ENCODE results near the gene MAP3K5. TPM values are rescaled to one million over a fixed set of nuclear protein-coding genes. Genes with fewer than 3 reads are reported as not detected.

MAP3K5 gene
- total and polyA plus RNA-seq, 2 of the 8 experiments (the other 6 are each of a cell fraction or from before 2014, with no cell fraction given): 0.63 to 2.6 TPM

DNA sequence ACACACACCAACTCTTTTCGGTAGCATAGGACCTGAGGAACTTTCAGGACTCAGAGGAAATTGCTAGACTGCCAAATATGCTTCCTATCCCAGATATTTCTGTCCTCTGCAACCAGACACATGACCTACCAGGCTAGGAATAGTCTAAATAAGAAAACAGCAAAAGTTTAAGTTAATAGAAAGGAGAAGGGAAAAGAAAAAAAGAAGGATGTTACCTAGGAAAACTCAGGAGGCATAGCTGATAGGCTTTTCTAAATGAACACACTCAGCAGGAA lies 74.6 kb downstream of the MAP3K5 start:
- H3K27me3 ChIP-seq (replicated peaks in 1 of 4; ENCODE audit: control insufficient read depth in 3 of 4, extremely low read depth in 1 of 4, insufficient read depth in 3 of 4, low read length in 3 of 4): no peaks in the 10 kb centered on the region
- 89% methylated on average over 1 of the region's 1 CpG; no CpG with 5 or more reads in 1 of the 2 experiments for WGBS, 2 experiments (ENCODE audit: extremely low coverage in 1 of 2, insufficient coverage in 1 of 2, insufficient read length in 1 of 2, insufficient replicate concordance in 2 of 2, low coverage in 1 of 2, low lambda C conversion rate in 2 of 2, missing lambda C conversion rate in 1 of 2)
- DNase-seq (ENCODE audit: low read depth in 1 of 2, low spot score in 2 of 2) (no peak), FAIRE-seq (no peak)
- POLR2A ChIA-PET (ENCODE audit: partially characterized antibody): no interaction called here
- TF ChIP-seq SRF (IDR thresholded peaks at IDR 0.05; ENCODE audit: low read depth, low read length): no peak
- TF ChIP-seq SIX5 (IDR thresholded peaks at IDR 0.05; ENCODE audit: low read depth, low read length): no peak
- no peak for TF ChIP-seq SP2 (IDR thresholded peaks at IDR 0.05; ENCODE audit: low read length)
- no peak overlapping the region for H3K4me3 ChIP-seq (ENCODE audit: extremely low read depth in 1 of 4, insufficient read depth in 2 of 4, low read depth in 3 of 4, low read length in 4 of 4)
- H2AFZ ChIP-seq (ENCODE audit: low read length): no peak overlapping the region
- no peak overlapping the region for H3K56ac ChIP-seq (replicated peaks; ENCODE audit: insufficient read length, low read depth, low read length)
- H3K23me2 ChIP-seq (ENCODE audit: low read depth, low read length): no peaks in the 10 kb centered on the region
- no peaks in the 10 kb centered on the region for H3K9me3 ChIP-seq (ENCODE audit: insufficient read depth in 2 of 2, low read depth in 1 of 2, low read length in 1 of 2)
- H3K23ac ChIP-seq (ENCODE audit: insufficient read length): no peak overlapping the region
- H2BK5ac ChIP-seq (ENCODE audit: low read depth, low read length): no peak overlapping the region
- no peaks in the 10 kb centered on the region for H3K36me3 ChIP-seq (ENCODE audit: control insufficient read depth in 2 of 4, insufficient read depth in 4 of 4, low read length in 3 of 4)
- H2BK15ac ChIP-seq (ENCODE audit: low read length): no peak overlapping the region
- H3K79me1 ChIP-seq (ENCODE audit: low read depth, low read length): no peaks in the 10 kb centered on the region
- no peak overlapping the region for H2AK5ac ChIP-seq (ENCODE audit: low read depth, low read length)
- no peak overlapping the region for H4K91ac ChIP-seq (replicated peaks; ENCODE audit: insufficient read length, low read length)
- CTCF ChIA-PET (ENCODE audit: partially characterized antibody): interaction anchor here (2.1 kb wide), 1 partner anchor 73 kb away, joined by 7 read pairs; no protein-coding TSS in a partner anchor
- no peak overlapping the region for H2BK120ac ChIP-seq (replicated peaks; ENCODE audit: low read depth, low read length)
- no peak overlapping the region for H4K5ac ChIP-seq (ENCODE audit: insufficient read length, low read depth, low read length)
- H3K27ac ChIP-seq (ENCODE audit: low read depth, low read length): no peak overlapping the region
- H2BK20ac ChIP-seq (ENCODE audit: low read length): no peak overlapping the region
- H3K18ac ChIP-seq (ENCODE audit: extremely low read depth, low read length): no peak overlapping the region
- H4K8ac ChIP-seq (ENCODE audit: extremely low read depth, insufficient read depth, low read length): no peak overlapping the region
- H3K4ac ChIP-seq (replicated peaks; ENCODE audit: insufficient read length, low read depth, low read length): no peak overlapping the region
- H3K14ac ChIP-seq (ENCODE audit: insufficient read length): no peak overlapping the region
- peaks cover 0 to 5% (median 0%) of the 10 kb centered on the region in 4 experiments; a peak in 1 of 7 replicates for H3K4me1 ChIP-seq (replicated peaks in 1 of 4; ENCODE audit: control insufficient read depth in 3 of 4, insufficient read depth in 4 of 4, low read length in 3 of 4)
- H2BK12ac ChIP-seq (ENCODE audit: low read depth, low read length): no peak overlapping the region
- no peak overlapping the region for H3K9ac ChIP-seq (replicated peaks in 1 of 4; ENCODE audit: extremely low read depth in 1 of 4, low read depth in 3 of 4, low read length in 3 of 4)
- H3K4me2 ChIP-seq (ENCODE audit: insufficient read depth in 1 of 2, low read depth in 2 of 2, low read length in 2 of 2): no peak overlapping the region
- H3K79me2 ChIP-seq (ENCODE audit: control insufficient read depth in 1 of 2, insufficient read depth in 2 of 2, low read length in 2 of 2): no peaks in the 10 kb centered on the region
- H4K20me1 ChIP-seq (replicated peaks in 1 of 2; ENCODE audit: control insufficient read depth in 1 of 2, insufficient read depth in 2 of 2, low read length in 2 of 2): no peaks in the 10 kb centered on the region

Data from H1 (cell line).